ENCODE data around the gene RBM39.

DNA sequence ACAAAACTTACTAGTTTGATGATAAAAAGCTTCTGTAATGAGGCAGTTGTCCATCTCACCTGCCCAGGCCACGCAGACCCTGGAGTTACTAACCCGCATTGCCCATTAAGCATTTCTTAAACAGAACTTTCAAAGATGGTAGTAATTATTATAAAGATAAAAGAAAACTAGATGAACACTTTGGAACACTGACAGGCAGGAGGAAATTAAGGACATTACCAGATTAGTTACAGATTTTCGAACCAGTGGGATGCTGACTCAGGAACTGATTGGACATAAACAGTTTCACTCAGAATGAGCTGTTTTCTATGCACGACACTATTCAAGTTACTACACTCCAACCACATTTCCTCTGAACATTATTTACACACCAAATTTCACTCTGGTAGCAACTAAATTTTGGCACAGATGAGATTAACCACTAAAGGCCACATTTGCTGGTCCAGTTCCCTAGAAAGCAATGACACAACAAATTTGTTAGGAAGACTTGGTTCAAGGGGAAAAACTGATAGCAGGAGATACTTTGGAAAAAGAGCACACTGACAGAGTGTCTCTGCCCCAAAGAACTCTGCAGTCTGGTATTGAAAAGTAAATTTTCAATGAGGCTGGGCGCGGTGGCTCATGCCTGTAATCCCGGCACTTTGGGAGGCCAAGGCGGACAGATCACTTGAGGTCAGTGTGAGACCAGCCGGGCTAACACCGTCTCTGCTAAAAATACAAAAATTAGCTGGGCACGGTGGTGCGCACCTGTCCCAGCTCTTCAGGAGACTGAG, 39.8 kb downstream of the RBM39 start:
- TF ChIP-seq, protein P1, sequence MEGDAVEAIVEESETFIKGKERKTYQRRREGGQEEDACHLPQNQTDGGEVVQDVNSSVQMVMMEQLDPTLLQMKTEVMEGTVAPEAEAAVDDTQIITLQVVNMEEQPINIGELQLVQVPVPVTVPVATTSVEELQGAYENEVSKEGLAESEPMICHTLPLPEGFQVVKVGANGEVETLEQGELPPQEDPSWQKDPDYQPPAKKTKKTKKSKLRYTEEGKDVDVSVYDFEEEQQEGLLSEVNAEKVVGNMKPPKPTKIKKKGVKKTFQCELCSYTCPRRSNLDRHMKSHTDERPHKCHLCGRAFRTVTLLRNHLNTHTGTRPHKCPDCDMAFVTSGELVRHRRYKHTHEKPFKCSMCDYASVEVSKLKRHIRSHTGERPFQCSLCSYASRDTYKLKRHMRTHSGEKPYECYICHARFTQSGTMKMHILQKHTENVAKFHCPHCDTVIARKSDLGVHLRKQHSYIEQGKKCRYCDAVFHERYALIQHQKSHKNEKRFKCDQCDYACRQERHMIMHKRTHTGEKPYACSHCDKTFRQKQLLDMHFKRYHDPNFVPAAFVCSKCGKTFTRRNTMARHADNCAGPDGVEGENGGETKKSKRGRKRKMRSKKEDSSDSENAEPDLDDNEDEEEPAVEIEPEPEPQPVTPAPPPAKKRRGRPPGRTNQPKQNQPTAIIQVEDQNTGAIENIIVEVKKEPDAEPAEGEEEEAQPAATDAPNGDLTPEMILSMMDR (IDR thresholded peaks at IDR 0.05) = no peak
- TF ChIP-seq ZFX (IDR thresholded peaks at IDR 0.05; ENCODE audit: borderline replicate concordance) = no peak
